ENCODE results near the gene NTM.

The NTM gene

DNA sequence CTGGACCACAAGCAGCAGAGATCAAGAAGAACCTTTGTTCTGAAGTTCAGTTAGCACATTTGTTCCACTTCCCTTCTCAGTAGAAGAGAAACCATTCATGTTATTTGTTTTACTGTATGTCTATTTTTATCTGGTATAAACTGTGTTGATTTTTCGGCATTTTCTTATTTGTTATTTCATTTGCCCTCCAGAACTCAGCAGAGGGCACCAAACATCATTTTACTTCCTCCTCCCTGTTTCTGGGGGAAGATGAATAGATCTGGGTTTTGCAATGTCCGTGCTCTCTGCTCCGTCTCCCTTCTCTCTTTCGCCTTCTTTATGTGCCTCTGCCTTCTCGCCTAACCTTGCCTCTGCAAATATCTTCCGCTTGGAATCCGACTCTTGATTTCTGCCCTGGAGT is 366.9 kb downstream of the NTM start:
- TF ChIP-seq, protein P1, sequence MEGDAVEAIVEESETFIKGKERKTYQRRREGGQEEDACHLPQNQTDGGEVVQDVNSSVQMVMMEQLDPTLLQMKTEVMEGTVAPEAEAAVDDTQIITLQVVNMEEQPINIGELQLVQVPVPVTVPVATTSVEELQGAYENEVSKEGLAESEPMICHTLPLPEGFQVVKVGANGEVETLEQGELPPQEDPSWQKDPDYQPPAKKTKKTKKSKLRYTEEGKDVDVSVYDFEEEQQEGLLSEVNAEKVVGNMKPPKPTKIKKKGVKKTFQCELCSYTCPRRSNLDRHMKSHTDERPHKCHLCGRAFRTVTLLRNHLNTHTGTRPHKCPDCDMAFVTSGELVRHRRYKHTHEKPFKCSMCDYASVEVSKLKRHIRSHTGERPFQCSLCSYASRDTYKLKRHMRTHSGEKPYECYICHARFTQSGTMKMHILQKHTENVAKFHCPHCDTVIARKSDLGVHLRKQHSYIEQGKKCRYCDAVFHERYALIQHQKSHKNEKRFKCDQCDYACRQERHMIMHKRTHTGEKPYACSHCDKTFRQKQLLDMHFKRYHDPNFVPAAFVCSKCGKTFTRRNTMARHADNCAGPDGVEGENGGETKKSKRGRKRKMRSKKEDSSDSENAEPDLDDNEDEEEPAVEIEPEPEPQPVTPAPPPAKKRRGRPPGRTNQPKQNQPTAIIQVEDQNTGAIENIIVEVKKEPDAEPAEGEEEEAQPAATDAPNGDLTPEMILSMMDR (IDR thresholded peaks at IDR 0.05; ENCODE audit: low read depth, low read length) = no peak
- no peak overlapping the region for H3K4me3 ChIP-seq (ENCODE audit: low read depth, low read length)

DNA sequence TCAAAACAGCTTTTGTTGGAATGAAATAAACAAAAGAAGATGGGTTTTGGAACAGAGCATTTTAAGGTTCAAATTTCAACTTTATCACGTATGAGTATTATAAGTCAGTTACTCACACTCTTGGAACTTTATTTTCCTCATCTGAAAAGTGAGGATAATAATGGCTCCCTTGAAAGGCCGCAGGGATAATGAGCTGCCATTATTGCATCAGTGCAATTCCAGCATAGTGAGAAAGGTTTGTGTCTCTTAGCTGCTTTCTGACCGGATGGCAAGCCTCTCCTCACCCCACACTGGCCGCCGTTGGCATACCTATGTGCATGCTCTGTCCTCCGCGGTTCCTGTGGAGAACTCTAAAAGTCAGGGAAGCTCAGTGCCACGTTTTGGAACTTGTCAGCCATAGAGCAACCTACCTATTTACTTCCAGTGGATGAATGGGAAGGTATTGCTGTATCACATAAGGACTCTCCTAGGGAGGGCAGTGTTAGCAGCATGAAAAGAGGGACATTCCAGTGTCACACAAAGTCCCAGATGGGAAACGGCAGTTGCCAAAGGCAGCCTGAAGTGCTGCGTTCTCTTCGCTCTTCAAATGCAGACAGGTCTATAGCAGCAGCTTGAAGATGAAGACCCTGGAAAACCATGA is 368.9 kb downstream of the NTM start:
- TF ChIP-seq, protein P1 (IDR thresholded peaks at IDR 0.05; ENCODE audit: low read depth, low read length) = no peak
- H3K4me3 ChIP-seq (ENCODE audit: low read depth, low read length) = no peak overlapping the region

DNA sequence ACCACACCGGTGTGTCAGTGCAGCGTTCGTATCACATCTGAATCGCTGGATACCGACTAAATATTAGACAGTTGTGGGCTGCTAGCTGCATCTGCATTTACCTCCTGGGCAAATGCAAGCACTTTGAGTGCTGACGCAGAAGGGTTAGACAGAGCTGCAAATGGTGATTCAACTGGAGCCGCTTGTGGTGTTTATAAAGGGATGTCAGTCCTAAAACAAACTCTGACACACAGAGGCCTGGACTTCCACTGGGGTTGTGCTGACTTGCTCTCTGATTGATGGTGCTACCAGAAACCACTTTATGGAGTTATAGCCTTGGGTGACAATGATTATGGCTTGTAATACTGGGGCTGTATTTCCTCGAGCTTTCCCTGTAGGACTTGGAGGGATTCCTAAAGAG is 374.4 kb downstream of the NTM start:
- peak overlapping the region; percentile 21; the same call in 1 of the 2 replicates for H3K4me3 ChIP-seq (ENCODE audit: low read depth, low read length)
- TF ChIP-seq, protein P1 (IDR thresholded peaks at IDR 0.05; ENCODE audit: low read depth, low read length) = no peak

DNA sequence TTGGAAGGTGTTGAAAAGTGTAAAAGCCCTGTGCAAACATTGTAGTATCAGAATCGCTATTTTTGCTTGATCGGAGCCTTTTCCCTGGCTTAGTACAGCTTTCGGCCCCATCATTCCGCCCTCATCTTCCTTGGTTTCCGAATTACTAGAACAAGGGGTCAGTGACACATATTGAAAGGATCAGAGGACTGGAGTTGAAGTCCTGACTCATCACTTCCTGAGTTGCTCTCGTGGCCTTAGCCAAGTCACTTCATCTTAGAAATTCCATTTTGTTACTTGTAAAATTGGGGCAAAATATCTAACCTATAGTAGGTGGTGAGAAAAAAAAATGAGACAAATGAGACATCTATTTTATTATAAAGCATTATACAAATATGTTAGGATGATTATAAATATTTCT is 375.0 kb downstream of the NTM start:
- no peak overlapping the region for H3K4me3 ChIP-seq (ENCODE audit: low read depth, low read length)

DNA sequence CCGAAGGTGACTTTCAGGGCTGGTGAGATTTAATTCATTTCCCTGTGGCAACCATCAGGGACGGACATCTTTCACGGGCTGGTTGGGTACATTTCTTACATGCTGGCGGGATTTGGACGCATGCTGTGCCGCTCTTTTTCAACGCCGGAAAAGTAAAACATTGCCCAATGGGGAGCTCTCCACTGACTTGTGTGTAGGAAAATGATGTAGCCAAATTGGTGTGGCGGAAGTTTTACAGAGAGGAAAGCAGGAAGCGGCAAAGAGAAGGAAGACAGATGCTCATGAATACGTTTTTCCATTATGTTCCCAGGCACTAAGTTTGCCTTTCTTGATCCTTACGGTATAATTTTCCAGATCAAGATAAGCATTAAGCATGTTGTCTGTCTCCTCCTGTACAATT is 375.8 kb downstream of the NTM start:
- TF ChIP-seq, protein P1 (IDR thresholded peaks at IDR 0.05; ENCODE audit: low read depth, low read length) = no peak
- no peak overlapping the region for H3K4me3 ChIP-seq (ENCODE audit: low read depth, low read length)

More for the DNA sequence above, 375.0 kb downstream of the NTM start:
- TF ChIP-seq, protein P1 (IDR thresholded peaks at IDR 0.05; ENCODE audit: low read depth, low read length) = no peak

DNA sequence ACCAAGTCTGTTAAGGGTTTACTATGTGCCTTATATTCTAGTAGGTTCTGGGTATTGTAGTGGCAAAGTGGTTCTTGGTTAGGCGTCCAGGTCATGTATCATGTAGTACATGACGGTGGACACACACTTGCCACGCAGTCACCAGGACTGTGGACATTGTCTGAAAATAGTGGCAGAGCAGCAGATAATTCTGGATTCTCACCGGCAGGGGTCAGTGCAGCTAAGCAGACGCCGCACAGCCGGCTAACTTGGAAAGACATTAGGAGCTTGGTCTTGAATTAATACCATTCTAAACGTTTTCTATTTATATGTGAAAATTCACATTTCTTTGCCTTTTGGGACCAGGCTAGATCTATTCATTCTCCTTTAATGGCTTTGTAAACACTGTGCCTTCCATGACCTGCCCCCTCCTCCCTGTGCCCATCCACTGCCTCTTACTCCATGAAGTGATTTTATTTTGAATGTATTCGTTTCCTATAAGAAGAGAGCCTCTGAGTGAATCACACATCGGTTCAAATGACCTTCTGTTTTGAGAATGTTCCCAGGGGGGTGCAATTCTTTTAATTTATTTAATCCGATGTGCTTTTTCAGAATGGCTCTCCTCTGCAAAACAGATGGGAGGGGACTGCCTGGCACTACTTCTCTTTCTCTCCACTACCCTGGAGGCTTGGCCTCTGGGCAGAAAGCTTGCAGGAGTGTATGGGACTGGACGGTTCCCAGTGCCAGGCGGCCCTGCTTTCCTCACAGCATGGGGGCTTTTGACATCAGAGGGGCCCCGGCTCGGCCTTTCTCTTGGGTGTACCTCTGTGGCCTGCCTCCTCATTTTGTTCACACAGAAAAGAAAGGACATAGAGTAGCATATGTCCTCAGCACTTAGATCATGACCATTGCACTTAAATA is 378.0 kb downstream of the NTM start:
- H3K4me3 ChIP-seq (ENCODE audit: low read depth, low read length) = no peak overlapping the region
- TF ChIP-seq, protein P1 (IDR thresholded peaks at IDR 0.05; ENCODE audit: low read depth, low read length) = peak; percentile 78

DNA sequence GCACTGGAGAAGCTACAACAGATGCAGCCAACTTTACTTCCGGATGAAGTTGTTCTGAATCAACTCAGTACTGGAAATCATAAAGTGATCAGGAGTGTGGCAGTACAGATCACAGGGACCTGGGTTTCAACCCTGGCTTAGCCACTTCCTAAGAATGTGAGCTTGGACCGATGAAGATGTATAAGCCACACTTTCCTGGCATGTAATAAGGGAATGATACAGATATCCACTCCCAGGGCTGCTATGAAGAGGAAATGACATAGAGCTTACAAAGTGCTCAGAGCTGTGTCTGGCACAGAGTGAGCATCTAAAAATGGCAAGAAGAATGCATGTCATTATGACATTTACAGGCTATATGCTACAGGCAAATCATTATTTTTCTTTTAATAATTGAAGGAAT is 378.7 kb downstream of the NTM start:
- TF ChIP-seq, protein P1 (IDR thresholded peaks at IDR 0.05; ENCODE audit: low read depth, low read length) = no peak
- H3K4me3 ChIP-seq (ENCODE audit: low read depth, low read length) = no peak overlapping the region
